ENCODE data around the gene NCKIPSD.

NCKIPSD gene

GRCh38 chr3:48647714-48648113, 38.0 kb downstream of the NCKIPSD start:
- no peak for DNase-seq (ENCODE audit: low spot score)

DNA sequence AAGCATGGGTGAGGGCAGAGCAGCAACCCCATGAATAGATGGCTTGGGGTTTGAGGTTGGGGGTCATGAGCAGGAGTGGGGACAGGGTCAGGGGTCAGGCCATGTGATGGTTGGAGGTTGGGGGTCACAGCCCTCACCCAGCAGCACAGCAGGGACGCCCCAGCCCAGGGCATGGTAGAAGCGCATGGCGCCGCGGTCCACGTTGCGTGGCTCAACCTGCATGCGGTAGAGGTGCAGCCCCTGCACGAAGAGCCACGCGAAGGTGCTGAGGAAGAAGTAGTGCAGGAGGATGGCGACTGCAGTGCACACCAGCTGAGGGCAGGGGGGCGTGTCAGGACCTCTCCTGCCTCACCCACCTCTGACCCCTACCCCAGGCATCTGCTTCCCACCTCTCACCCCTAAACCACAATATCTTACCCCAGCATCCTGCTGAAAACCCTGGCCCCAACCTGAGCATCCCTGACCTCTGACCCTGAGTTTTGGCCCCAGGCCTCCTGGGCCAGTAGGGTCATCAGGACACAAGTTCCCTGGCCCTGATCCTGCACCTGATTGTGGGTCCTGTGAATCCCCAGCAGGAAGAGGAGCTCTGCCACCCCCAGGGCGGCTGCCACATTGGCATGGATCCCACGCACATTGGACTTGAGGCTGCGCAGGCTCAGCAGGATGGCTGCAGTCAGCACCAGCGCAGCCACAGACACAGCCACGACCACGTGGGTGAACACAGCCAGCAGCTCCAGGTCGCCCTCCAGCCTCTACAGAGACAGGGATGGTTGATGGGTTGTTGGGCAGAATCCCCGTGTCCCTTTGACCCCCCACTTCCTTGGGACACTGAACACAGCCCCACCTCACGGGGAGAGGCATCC, 40.6 kb downstream of the NCKIPSD start:
- no peak for DNase-seq (ENCODE audit: low spot score)

DNA sequence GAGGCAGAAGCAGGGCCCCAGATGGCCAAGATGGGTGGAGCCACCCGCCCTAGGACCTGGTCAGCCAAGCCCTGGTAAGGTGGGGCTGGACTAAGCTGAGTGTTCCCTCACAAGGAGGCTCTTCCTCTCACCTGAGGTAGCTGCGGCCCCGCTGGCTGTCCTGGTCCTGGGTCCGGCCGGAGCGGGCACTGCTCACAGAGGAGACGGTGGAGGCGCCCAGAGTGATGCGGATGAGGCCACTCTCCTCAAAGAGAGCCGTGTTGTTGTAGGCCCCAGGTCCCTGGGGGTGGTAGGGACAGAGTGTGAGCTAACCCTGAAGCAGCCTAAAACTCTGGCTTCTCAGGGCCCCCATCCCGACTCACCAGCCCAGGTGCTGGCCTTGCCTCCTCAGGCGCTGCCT, 43.1 kb downstream of the NCKIPSD start:
- DNase-seq (ENCODE audit: low spot score), result no peak

DNA sequence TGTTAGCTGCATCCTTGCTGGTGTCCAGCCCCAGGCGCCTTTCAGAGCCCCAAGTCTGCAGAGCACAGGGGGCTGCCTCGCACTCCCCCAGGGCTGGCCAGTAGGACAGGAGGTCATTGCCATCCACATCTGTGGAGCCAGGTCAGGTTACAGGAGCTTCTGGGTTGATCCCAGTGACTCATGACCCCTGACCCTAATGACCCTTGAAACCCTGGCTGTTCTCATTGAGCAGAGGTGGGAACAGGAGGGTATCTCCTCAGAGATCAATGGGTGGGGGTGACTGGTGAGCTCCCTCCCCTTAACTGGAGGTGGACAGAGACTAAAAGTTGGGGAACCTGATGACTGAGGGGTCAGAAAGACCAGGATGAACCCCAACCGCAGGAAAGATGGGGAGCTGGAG, 44.3 kb downstream of the NCKIPSD start:
- no peak for DNase-seq (ENCODE audit: low spot score)

- DNase-seq (ENCODE audit: low spot score), result no peak
Measured at GRCh38 chr3:48639944-48640606, 45.6 kb downstream of the NCKIPSD start.

GRCh38 chr3:48637305-48637704, 48.4 kb downstream of the NCKIPSD start:
- no peak for DNase-seq (ENCODE audit: low spot score)

DNA sequence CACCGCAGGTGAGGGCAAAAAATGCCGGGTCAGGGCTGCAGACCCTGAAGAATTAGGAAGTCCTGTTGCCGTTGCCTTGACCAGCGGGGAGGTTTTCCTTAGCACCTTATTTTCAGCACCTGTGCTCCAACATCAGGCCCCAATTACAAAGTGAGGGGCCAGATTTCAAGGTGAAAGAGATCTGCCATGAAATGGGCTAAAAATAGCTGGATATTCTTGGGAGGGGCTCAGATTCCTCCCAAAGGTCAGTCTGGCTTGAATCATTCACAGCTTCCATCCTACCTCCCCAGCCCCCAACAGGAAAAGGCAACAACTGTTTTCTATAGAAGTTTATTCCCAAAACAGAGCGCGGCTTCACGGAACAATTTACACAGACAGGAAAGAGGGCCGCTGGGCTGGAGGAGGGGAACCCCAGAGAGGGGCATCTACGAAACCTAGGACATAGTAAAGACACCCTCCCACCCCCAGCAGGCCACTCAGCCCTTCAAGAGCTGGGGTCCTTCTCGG, 49.5 kb downstream of the NCKIPSD start:
- DNase-seq (ENCODE audit: low spot score), result no peak

DNA sequence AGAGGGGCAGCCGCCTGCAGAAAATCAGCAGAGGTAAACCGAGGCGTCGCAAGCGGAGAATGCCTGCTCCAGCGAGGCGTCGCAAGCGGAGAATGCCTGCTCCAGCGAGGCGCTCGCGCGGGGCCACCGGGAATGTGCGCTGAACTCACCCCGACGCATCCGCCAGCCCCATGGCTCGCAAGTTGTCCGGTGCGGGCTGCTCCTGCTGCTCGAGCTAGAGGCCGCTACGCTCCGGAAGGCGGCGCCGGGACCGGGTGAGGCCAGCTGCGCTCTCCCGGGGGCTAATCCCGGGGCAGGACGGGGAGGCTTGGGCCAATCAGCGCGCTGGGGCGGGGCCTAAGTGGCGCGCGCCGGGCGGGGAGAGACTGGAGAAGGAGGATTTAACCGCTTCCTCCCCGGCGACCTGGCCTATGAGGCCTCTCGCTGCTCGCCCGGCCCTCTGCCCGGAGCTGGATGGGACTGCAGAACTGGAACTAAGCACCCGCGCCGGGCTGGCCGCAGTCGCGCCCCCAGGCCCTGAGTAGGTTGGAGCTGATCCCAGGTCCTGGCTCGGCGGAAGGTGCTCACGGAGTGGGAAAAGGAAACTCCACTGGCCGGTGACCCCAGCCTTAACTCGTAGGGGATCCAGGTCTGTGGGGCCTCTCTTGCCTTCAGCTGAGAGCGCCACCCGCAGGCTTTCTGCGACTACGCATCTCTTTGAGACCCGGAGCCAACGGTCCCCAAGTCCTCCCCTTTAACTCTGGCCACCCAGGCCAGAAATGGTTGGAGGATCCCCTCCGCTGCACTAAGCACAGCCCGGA, 50.3 kb downstream of the NCKIPSD start, which contains the start of gene SLC26A6:
SLC26A6 (minus strand) TSS at position 240 of the 800 bp plus-strand sequence; CDS start at position 172, 68 bp downstream.
- peak; percentile 97 for DNase-seq (ENCODE audit: low spot score)

DNA sequence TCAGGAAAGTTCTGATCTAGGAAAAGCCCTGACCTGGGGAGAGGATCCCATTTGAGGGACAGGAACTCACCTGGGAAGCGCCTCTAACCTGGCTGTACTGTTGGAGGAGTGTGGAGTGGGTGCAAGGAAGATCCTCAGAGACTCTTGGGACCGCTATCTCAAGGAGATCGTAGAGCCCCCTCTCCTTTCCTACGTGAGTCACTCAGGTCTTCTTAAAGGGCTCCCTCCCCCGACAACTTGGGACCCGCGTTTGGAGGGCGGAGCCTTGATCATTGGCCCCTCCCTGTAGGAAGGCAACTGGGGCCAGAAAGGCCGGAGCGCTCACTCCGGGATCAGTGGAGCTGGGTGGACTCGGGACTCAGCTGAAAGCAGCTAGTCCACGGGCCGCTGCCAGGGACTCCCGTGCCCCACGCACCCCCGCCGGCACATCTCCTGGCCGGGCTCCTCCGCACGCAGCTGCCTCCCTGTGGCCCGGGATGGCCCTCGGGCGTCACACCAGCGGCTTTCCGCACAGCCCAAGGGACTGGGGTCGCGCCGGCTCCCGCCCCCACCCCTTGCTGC, 51.0 kb downstream of the NCKIPSD start:
- DNase-seq (ENCODE audit: low spot score), result peak; percentile 68

DNA sequence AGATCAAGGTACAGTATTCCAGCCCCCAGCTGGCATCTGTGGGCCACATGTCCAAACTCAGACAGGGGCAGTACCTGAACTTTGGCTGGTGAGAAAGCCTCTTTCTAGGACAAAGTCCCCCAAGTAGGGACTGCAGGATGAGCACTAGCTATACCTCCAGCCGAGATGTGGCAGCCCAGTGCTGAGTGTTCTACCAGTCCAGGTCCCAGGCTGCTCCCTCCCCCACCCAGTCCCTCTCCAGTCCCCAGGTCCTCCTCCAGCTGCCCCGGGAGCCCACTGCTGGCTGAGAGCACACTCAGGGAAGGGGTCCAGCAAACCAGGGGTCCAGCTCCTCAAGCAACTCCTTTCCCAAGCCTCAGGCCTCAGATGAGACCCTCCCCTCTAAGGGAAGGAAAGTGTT, 52.0 kb downstream of the NCKIPSD start:
- DNase-seq (ENCODE audit: low spot score), result no peak

DNA sequence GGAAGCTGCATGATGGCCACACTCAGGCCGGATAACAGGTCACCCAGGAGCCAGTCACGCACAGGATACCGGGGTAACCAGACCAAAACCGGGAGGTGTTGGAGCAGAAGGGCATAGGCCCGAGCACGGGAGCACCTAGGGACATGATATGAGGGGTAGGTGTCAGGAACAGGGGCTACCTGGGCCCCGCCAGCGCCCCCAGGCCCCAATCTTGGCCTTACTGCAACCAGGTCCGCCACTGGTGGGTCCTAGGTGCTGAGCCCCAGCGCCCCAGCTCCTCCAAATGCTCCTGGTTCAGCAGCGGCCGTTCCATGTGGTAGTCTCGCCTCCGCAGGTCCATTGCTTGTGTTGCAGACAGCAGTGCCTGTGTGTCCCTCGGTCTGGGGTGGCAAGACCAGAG, 52.5 kb downstream of the NCKIPSD start:
- no peak for DNase-seq (ENCODE audit: low spot score)

- DNase-seq (ENCODE audit: low spot score), result no peak
Measured at GRCh38 chr3:48631516-48632448, 53.9 kb downstream of the NCKIPSD start.

DNA sequence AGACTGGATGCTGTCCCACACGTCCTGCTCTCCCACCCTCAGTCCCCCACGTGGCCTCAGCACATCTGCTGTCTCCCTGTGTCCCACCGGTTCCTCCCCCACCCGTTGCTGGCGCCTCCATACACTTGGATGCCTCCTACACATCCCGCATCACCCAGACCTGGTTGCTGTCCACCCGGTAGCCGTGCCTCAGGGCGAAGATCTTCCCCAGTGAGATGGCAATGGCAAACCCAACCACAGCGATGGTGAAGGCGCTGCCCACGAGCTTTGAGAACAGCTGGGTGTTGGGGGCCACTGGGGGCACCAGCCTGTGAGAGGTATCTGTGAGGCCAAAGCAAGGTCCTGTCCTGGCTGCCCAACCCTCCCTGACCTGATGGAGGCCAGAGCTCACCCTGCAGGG, 54.9 kb downstream of the NCKIPSD start:
- no peak for DNase-seq (ENCODE audit: low spot score)

DNA sequence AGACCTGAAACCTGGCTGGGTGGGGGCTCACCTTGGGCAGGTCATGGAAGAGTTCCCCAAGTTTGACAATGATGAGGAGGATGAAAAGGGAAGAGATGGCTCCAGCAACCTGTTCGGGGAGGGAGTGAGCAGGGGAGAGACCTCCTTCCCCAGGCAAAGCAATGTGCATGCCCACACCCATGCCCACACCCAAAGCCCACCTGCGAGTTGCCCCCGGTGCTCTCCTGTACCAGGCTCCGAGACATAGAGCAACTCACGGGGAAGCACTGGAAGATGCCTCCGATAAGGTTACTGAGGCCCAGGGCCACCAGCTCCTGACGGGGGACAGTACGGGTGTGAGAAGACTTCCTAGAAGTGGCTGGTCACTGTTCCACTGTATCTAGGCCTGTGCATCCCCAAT, 55.3 kb downstream of the NCKIPSD start:
- no peak for DNase-seq (ENCODE audit: low spot score)

GRCh38 chr3:48629894-48630293, 55.8 kb downstream of the NCKIPSD start:
- DNase-seq (ENCODE audit: low spot score), result no peak

DNA sequence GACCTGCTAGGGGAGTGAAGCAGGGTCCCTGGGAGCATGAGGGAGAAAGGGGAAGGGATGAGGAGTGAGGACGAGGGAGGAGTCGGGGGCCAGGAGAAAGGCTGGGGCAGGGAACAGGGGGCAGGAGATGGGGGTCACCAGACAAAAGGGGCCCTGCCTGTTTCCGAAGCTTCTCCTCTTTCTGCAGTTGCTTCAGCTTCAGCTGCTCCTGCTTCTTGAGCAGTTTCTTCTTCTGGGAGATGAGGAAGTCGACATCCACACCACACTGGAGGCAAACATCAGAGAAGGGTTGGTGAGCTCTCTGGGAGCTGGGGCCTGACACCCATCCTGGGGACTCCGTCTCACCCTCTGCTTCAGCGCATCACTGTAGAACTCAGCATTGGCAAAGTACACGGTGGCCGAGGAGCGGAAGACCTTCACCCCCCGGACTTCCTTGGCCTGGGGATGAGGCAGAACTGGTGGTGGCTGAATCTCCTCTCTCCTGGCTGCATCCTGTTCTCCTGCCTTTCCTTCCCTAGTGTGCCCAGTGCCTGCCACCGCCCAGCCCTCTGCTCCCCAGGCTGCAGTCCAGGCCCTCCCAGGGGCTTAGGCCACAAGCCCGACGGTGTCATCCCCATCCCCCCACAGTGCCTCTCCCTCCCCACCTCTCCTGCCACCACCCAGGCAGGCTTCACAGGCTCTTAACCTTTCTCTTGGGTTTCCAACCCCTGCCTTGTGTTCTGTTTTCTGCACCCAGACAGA, 57.3 kb downstream of the NCKIPSD start:
- DNase-seq (ENCODE audit: low spot score), result no peak

- DNase-seq (ENCODE audit: low spot score), result no peak
Measured at GRCh38 chr3:48625600-48625999, 60.1 kb downstream of the NCKIPSD start.

- no peak for DNase-seq (ENCODE audit: low spot score)
Measured at GRCh38 chr3:48624767-48625166, 60.9 kb downstream of the NCKIPSD start.

- no peak for DNase-seq (ENCODE audit: low spot score)
Measured at GRCh38 chr3:48623851-48624547, 61.7 kb downstream of the NCKIPSD start.
